Type B pancreatic cell (in vitro differentiated cells): Measurements from ENCODE around the gene RNF6. TPM values are rescaled to one million over a fixed set of nuclear protein-coding genes. Genes with fewer than 3 reads are reported as not detected.

Experiments used
- DNase-seq: peaks from one replicate; pipeline ENCODE4 v3.0.0; 2021; ENCODE audit warnings: mixed read lengths; ENCODE audit not compliant: unreplicated experiment; ENCODE audit errors: extremely low spot score
- H3K27ac Mint-ChIP-seq: 2 replicates; pipeline ENCODE4 v1.8.0; 2021; ENCODE audit warnings: mild to moderate bottlenecking, mixed read lengths
- H3K27me3 Mint-ChIP-seq: 2 replicates; pipeline ENCODE4 v1.8.0; 2021; ENCODE audit warnings: mixed read lengths
- H3K36me3 Mint-ChIP-seq: 2 replicates; pipeline ENCODE4 v1.8.0; 2021; ENCODE audit warnings: mixed read lengths
- H3K4me1 Mint-ChIP-seq: one replicate; pipeline ENCODE4 v1.8.0; 2021; ENCODE audit warnings: mixed read lengths; ENCODE audit not compliant: unreplicated experiment
- H3K4me3 Mint-ChIP-seq: 2 replicates; pipeline ENCODE4 v1.8.0; 2021; ENCODE audit warnings: mild to moderate bottlenecking, mixed read lengths
- H3K9me3 Mint-ChIP-seq: 2 replicates; pipeline ENCODE4 v1.8.0; 2021; ENCODE audit warnings: mixed read lengths
- CTCF ChIP-seq: fragments of 200-600 bp; sonication (generic); conservative IDR thresholded peaks from 2 replicates; pipeline ENCODE4 v1.5.0; 2021; ENCODE audit warnings: antibody characterized with exemption, mild to moderate bottlenecking
- total RNA-seq: library from RNA; stranded (reverse); gene quantifications from 2 replicates; pipeline ENCODE4 v1.2.1, GENCODE V29; 2021; ENCODE audit warnings: low replicate concordance

RNF6 gene
- total RNA-seq, 1 donor from 2014 or later = 27.0 TPM

- TF ChIP-seq CTCF = no peak
Measured at GRCh38 chr13:26198116-26198515, 24.0 kb downstream of the RNF6 start.

GRCh38 chr13:26197298-26197697, 24.8 kb downstream of the RNF6 start:
- H3K27me3 Mint-ChIP-seq = no peaks in the 10 kb centered on the region
- H3K4me3 Mint-ChIP-seq = no peak overlapping the region
- TF ChIP-seq CTCF = no peak

More at GRCh38 chr13:26198116-26198515, 24.0 kb downstream of the RNF6 start:
- peaks cover 10% of the 10 kb centered on the region for H3K36me3 Mint-ChIP-seq
- H3K4me3 Mint-ChIP-seq = no peak overlapping the region
- H3K4me1 Mint-ChIP-seq = no peaks in the 10 kb centered on the region
- no peaks in the 10 kb centered on the region for H3K9me3 Mint-ChIP-seq
- H3K27me3 Mint-ChIP-seq = no peaks in the 10 kb centered on the region
- no peak for DNase-seq
- H3K27ac Mint-ChIP-seq = no peak overlapping the region

GRCh38 chr13:26186995-26187394, 35.1 kb downstream of the RNF6 start:
- no peak for TF ChIP-seq CTCF
- DNase-seq = no peak
- Mint-ChIP-seq H3K27ac (peak overlapping the region; percentile 81), H3K27me3 (peaks cover 3% of the 10 kb centered on the region), H3K4me1 (peaks cover 11% of the 10 kb centered on the region), H3K9me3 (no peaks in the 10 kb centered on the region), H3K36me3 (no peaks in the 10 kb centered on the region), H3K4me3 (peak overlapping the region; percentile 93)

More at GRCh38 chr13:26197298-26197697, 24.8 kb downstream of the RNF6 start:
- no peak for DNase-seq
- Mint-ChIP-seq H3K4me1 (no peaks in the 10 kb centered on the region), H3K9me3 (no peaks in the 10 kb centered on the region), H3K27ac (no peak overlapping the region), H3K36me3 (peaks cover 10% of the 10 kb centered on the region)

GRCh38 chr13:26186118-26186870, 35.8 kb downstream of the RNF6 start:
- peak; percentile 74 for TF ChIP-seq CTCF
- no peaks in the 10 kb centered on the region for H3K36me3 Mint-ChIP-seq

GRCh38 chr13:26185720-26186117, 36.4 kb downstream of the RNF6 start:
- Mint-ChIP-seq H3K4me1 (peaks cover 11% of the 10 kb centered on the region), H3K9me3 (no peaks in the 10 kb centered on the region), H3K36me3 (no peaks in the 10 kb centered on the region), H3K27me3 (peaks cover 3% of the 10 kb centered on the region), H3K4me3 (peak overlapping the region; percentile 93), H3K27ac (peak overlapping the region; percentile 81)
- no peak for DNase-seq
- no peak for TF ChIP-seq CTCF

More at GRCh38 chr13:26186118-26186870, 35.8 kb downstream of the RNF6 start:
- Mint-ChIP-seq H3K27me3 (peaks cover 3% of the 10 kb centered on the region), H3K9me3 (no peaks in the 10 kb centered on the region), H3K27ac (peak overlapping the region; percentile 81), H3K4me1 (peaks cover 11% of the 10 kb centered on the region), H3K4me3 (peak overlapping the region; percentile 93)
- peak; percentile 94 for DNase-seq
